Measurements from ENCODE around the gene TMPRSS11E.

DNA sequence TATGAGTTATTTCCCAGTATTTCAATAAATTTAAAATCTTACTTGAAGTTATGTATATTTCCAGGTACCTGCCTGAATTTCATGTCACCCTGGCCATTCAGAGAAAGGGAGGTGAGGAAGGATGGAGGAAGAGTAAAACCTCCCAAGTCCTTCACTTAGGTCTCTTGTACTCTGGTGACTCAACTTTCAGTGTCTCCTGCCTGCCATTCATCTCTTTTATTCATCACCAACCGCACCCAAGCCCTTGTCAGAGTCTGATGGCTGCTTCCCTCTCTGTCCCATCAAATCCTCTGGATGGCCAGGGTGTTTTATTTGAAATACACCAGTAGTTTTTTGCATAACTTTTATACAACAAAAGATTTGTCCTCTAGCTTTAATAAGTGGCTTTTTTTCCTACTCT lies 17.8 kb downstream of the TMPRSS11E start:
- TF ChIP-seq, protein P1, sequence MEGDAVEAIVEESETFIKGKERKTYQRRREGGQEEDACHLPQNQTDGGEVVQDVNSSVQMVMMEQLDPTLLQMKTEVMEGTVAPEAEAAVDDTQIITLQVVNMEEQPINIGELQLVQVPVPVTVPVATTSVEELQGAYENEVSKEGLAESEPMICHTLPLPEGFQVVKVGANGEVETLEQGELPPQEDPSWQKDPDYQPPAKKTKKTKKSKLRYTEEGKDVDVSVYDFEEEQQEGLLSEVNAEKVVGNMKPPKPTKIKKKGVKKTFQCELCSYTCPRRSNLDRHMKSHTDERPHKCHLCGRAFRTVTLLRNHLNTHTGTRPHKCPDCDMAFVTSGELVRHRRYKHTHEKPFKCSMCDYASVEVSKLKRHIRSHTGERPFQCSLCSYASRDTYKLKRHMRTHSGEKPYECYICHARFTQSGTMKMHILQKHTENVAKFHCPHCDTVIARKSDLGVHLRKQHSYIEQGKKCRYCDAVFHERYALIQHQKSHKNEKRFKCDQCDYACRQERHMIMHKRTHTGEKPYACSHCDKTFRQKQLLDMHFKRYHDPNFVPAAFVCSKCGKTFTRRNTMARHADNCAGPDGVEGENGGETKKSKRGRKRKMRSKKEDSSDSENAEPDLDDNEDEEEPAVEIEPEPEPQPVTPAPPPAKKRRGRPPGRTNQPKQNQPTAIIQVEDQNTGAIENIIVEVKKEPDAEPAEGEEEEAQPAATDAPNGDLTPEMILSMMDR (IDR thresholded peaks at IDR 0.05; ENCODE audit: poor library complexity): no peak
- TF ChIP-seq EZH2phosphoT487 (IDR thresholded peaks at IDR 0.05; ENCODE audit: low read depth, severe bottlenecking, unreplicated experiment) (no peak), EZH2 (IDR thresholded peaks at IDR 0.05; ENCODE audit: borderline replicate concordance) (no peak)

Measured in hepatocyte (in vitro differentiated cells).